ENCODE measurements around the gene SLX4IP. TPM values are rescaled to one million over a fixed set of nuclear protein-coding genes. Genes with fewer than 3 reads are reported as not detected.

The SLX4IP gene
- total and polyA plus RNA-seq, 2 of the 13 experiments (the other 11 are each of a cell fraction or from before 2014, with no cell fraction given): 3.6 to 7.3 TPM

- TF ChIP-seq PRDM4 (CRISPR knock-in tag; IDR thresholded peaks at IDR 0.05; ENCODE audit: borderline replicate concordance): no peak
- no peak for TF ChIP-seq HMGXB3 (CRISPR knock-in tag; IDR thresholded peaks at IDR 0.05; ENCODE audit: borderline replicate concordance)
- no peak for TF ChIP-seq NBN (conservative IDR thresholded peaks at IDR 0.05)
- no peak; the same call in 1 of the 2 replicates for TF ChIP-seq KDM2A (CRISPR knock-in tag; IDR thresholded peaks at IDR 0.05; ENCODE audit: borderline replicate concordance, low read depth)
- TF ChIP-seq ZHX1 (CRISPR knock-in tag; IDR thresholded peaks at IDR 0.05; ENCODE audit: low read depth): no peak
- TF ChIP-seq HNRNPH1 (optimal IDR thresholded peaks at IDR 0.05; ENCODE audit: low read depth, low read length): no peak
- no peak for TF ChIP-seq ZFYVE20 (CRISPR knock-in tag; IDR thresholded peaks at IDR 0.05; ENCODE audit: borderline replicate concordance, low read depth)
- no peak for TF ChIP-seq ZNF432 (CRISPR knock-in tag; IDR thresholded peaks at IDR 0.05; ENCODE audit: borderline replicate concordance)
- TF ChIP-seq ZNF550 (CRISPR knock-in tag; IDR thresholded peaks at IDR 0.05; ENCODE audit: borderline replicate concordance): no peak
- TF ChIP-seq NFE2 (CRISPR knock-in tag; IDR thresholded peaks at IDR 0.05): no peak
- TF ChIP-seq MXD1 (CRISPR knock-in tag; IDR thresholded peaks at IDR 0.05): no peak
- 0 out of 2 replicates have a peak, but pooled peaks have one; percentile 8 for TF ChIP-seq ZNF20 (CRISPR knock-in tag; IDR thresholded peaks at IDR 0.05)
- TF ChIP-seq ZNF773 (CRISPR knock-in tag; IDR thresholded peaks at IDR 0.05; ENCODE audit: borderline replicate concordance): no peak
- no peak for TF ChIP-seq E2F2 (CRISPR knock-in tag; IDR thresholded peaks at IDR 0.05; ENCODE audit: borderline replicate concordance)
- TF ChIP-seq ETV6 (CRISPR knock-in tag; conservative IDR thresholded peaks at IDR 0.05): no peak
- no peak for TF ChIP-seq MIXL1 (CRISPR knock-in tag; IDR thresholded peaks at IDR 0.05)
- TF ChIP-seq MTA1 (CRISPR knock-in tag; IDR thresholded peaks at IDR 0.05; ENCODE audit: borderline replicate concordance): no peak
These were observed 237.0 kb downstream of the SLX4IP start (continued) for GRCh38 chr20:10671919-10672623.
